Natural killer cell (primary cell): ENCODE measurements around the gene DOCK4. TPM values are rescaled to one million over a fixed set of nuclear protein-coding genes. Genes with fewer than 3 reads are reported as not detected.

Experiments used
- ATAC-seq, 3 donors: fragments of 150-1000 bp in 2 of 3; fragments of 200-7000 bp in 1 of 3; cut with Tn5 transposase; 1 replicate in 1 of 3; 2 replicates in 2 of 3; pipeline ENCODE4 v1.10.0; 2021; ENCODE audit warnings: mild to moderate bottlenecking in 2 of 3, moderate library complexity in 2 of 3
- DNase-seq, 2 donors: peaks; one replicate each; pipeline versions ENCODE4 v3.0.0 to v3.0.0-alpha.2; 2013 to 2021; ENCODE audit warnings: mixed read lengths in 1 of 2
- H3K27ac ChIP-seq: one replicate; pipeline ENCODE4 v1.5.1; 2013; ENCODE audit warnings: mild to moderate bottlenecking, low read length
- H3K27me3 ChIP-seq: one replicate; pipeline ENCODE4 v1.6.1; 2013; ENCODE audit warnings: low read length; ENCODE audit not compliant: control insufficient read depth, insufficient read depth
- H3K36me3 ChIP-seq: one replicate; pipeline ENCODE4 v1.6.1; 2013; ENCODE audit warnings: low read length; ENCODE audit not compliant: control insufficient read depth, insufficient read depth
- H3K4me1 ChIP-seq: one replicate; pipeline ENCODE4 v1.6.1; 2013; ENCODE audit warnings: low read length; ENCODE audit not compliant: control insufficient read depth, insufficient read depth
- H3K4me3 ChIP-seq: one replicate; pipeline ENCODE4 v1.5.1; 2013; ENCODE audit warnings: low read length
- H3K9me3 ChIP-seq: one replicate; pipeline ENCODE4 v1.6.1; 2013; ENCODE audit warnings: low read length; ENCODE audit not compliant: control insufficient read depth, insufficient read depth
- H3K27ac Mint-ChIP-seq, 2 donors: one replicate each; pipeline ENCODE4 v1.8.0; 2022; ENCODE audit warnings: mild to moderate bottlenecking in 2 of 2, mixed read lengths in 2 of 2, moderate library complexity in 1 of 2
- H3K27me3 Mint-ChIP-seq, 2 donors: one replicate each; pipeline ENCODE4 v1.8.0; 2022; ENCODE audit warnings: low read depth in 2 of 2, mixed read lengths in 2 of 2
- H3K36me3 Mint-ChIP-seq: one replicate; pipeline ENCODE4 v1.8.0; 2022; ENCODE audit warnings: mixed read lengths
- H3K4me1 Mint-ChIP-seq, 2 donors: one replicate each; pipeline ENCODE4 v1.8.0; 2022; ENCODE audit warnings: mixed read lengths in 2 of 2
- H3K4me3 Mint-ChIP-seq: one replicate; pipeline ENCODE4 v1.8.0; 2022; ENCODE audit warnings: mild to moderate bottlenecking, moderate library complexity, mixed read lengths
- H3K9me3 Mint-ChIP-seq, 2 donors: one replicate each; pipeline ENCODE4 v1.8.0; 2022; ENCODE audit warnings: mixed read lengths in 2 of 2
- WGBS: methylation state at CpG from one replicate; pipeline ENCODE4 v1.1.7; 2013; ENCODE audit warnings: missing lambda C conversion rate; ENCODE audit not compliant: insufficient coverage; 5-methylcytosine and 5-hydroxymethylcytosine counted together
- intact Hi-C: fragments of 100-400 bp; cut with micrococcal nuclease; formaldehyde crosslinking; loops from one replicate; pipeline ENCODE4 v1.14.2; 2022
- total RNA-seq, 4 donors: library from RNA; stranded (reverse); fragments of 120-200 nt in 1 of 4; gene quantifications; one replicate each; pipeline versions ENCODE4 v1.2.3 to v1.2.4, GENCODE V29; 2013 to 2022
- TF ChIP-seq, protein P1 (sequence below): fragments of 200-600 bp; IDR thresholded peaks from one replicate; pipeline ENCODE4 v1.8.0; 2022; ENCODE audit warnings: antibody characterized with exemption

The DOCK4 gene
- total RNA-seq, 3 donors from 2014 or later (not counting 1 experiment from before 2014, with no cell fraction given) = 0.61 to 2.4 (median 0.89) TPM

GRCh38 chr7:111678281-111678680 lies 527.9 kb downstream of the DOCK4 start:
- Histone ChIP-seq H3K27ac (no peak overlapping the region), H3K27me3 (no peaks in the 10 kb centered on the region), H3K4me1 (no peaks in the 10 kb centered on the region), H3K9me3 (no peaks in the 10 kb centered on the region), H3K4me3 (no peak overlapping the region), H3K36me3 (no peaks in the 10 kb centered on the region)
- Mint-ChIP-seq H3K27ac (no peak overlapping the region), H3K4me3 (no peak overlapping the region), H3K27me3 (no peaks in the 10 kb centered on the region), H3K9me3 (no peaks in the 10 kb centered on the region), H3K4me1 (no peaks in the 10 kb centered on the region), H3K36me3 (no peaks in the 10 kb centered on the region)
- intact Hi-C loops = no loop called here
- ATAC-seq (no peak), DNase-seq (no peak)
- TF ChIP-seq, protein P1, sequence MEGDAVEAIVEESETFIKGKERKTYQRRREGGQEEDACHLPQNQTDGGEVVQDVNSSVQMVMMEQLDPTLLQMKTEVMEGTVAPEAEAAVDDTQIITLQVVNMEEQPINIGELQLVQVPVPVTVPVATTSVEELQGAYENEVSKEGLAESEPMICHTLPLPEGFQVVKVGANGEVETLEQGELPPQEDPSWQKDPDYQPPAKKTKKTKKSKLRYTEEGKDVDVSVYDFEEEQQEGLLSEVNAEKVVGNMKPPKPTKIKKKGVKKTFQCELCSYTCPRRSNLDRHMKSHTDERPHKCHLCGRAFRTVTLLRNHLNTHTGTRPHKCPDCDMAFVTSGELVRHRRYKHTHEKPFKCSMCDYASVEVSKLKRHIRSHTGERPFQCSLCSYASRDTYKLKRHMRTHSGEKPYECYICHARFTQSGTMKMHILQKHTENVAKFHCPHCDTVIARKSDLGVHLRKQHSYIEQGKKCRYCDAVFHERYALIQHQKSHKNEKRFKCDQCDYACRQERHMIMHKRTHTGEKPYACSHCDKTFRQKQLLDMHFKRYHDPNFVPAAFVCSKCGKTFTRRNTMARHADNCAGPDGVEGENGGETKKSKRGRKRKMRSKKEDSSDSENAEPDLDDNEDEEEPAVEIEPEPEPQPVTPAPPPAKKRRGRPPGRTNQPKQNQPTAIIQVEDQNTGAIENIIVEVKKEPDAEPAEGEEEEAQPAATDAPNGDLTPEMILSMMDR = no peak
- 53% methylated on average over 3 of the region's 3 CpGs for WGBS

GRCh38 chr7:111677848-111678247 lies 528.4 kb downstream of the DOCK4 start:
- no peak overlapping the region for H3K27ac Mint-ChIP-seq
- intact Hi-C loops = no loop called here
- ATAC-seq (no peak), DNase-seq (no peak)
- no peaks in the 10 kb centered on the region for H3K9me3 ChIP-seq
- H3K27me3 Mint-ChIP-seq = no peaks in the 10 kb centered on the region
- TF ChIP-seq, protein P1 = no peak
- H3K36me3 Mint-ChIP-seq = no peaks in the 10 kb centered on the region
- no peaks in the 10 kb centered on the region for H3K4me1 ChIP-seq
- H3K27me3 ChIP-seq = no peaks in the 10 kb centered on the region
- no peaks in the 10 kb centered on the region for H3K9me3 Mint-ChIP-seq
- no peak overlapping the region for H3K4me3 ChIP-seq
- H3K4me3 Mint-ChIP-seq = no peak overlapping the region
- no peak overlapping the region for H3K27ac ChIP-seq
- no peaks in the 10 kb centered on the region for H3K36me3 ChIP-seq
- no peaks in the 10 kb centered on the region for H3K4me1 Mint-ChIP-seq

DNA sequence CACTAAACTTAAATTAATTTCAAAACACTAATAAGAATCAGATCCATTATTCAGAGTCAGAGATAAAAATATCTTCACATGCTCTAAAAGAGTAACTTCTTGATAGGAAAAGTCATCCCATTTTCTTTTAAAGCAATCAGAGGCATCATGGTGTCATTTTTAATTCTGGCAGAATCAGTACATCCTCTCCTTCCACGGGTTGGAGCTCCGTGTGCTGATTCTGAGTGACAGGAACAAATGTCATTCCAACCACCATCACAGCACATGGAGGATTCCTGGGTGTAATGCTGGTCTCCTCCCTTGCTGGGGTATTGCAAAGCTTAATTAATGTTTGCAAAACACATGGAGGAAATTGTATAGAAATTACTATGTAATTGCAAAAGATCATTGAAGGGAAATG lies 529.4 kb downstream of the DOCK4 start:
- Histone ChIP-seq H3K27me3 (no peaks in the 10 kb centered on the region), H3K27ac (no peak overlapping the region), H3K4me1 (no peaks in the 10 kb centered on the region), H3K4me3 (no peak overlapping the region), H3K9me3 (no peaks in the 10 kb centered on the region), H3K36me3 (no peaks in the 10 kb centered on the region)
- Mint-ChIP-seq H3K27ac (no peak overlapping the region), H3K4me1 (no peaks in the 10 kb centered on the region), H3K27me3 (no peaks in the 10 kb centered on the region), H3K9me3 (no peaks in the 10 kb centered on the region), H3K4me3 (no peak overlapping the region), H3K36me3 (no peaks in the 10 kb centered on the region)
- TF ChIP-seq, protein P1 = no peak
- ATAC-seq (no peak), DNase-seq (no peak)
- intact Hi-C loops = no loop called here
- 25% methylated on average over 2 of the region's 2 CpGs for WGBS

Other genes starting within 250 kb of the DOCK4 start
- gene ZNF277, start 296 bp upstream of the DOCK4 start, total RNA-seq = 10 to 100 TPM; 13.0 to 20.8 (median 16.7) TPM
- gene IFRD1, start 244.1 kb upstream of the DOCK4 start, total RNA-seq = 100 to 1,000 TPM; 244 to 278 (median 261) TPM